OCI-LY1 (cell line): ENCODE data around the gene SPAG9.

Experiments
- H2AFZ ChIP-seq: fragments of 200-600 bp; sonication (generic), shearing (Covaris generic); 2 replicates; pipeline ENCODE4 v1.6.0; 2014; ENCODE audit warnings: antibody characterized with exemption, mild to moderate bottlenecking, low read length
- H3F3A ChIP-seq: fragments of 200-600 bp; sonication (generic), shearing (Covaris generic); 2 replicates; pipeline ENCODE4 v1.6.0; 2014; ENCODE audit warnings: mild to moderate bottlenecking, antibody characterized with exemption, low read length, moderate library complexity; ENCODE audit not compliant: insufficient read depth
- H3K27ac ChIP-seq: fragments of 200-600 bp; sonication (generic); 2 replicates; pipeline ENCODE4 v1.5.1; 2014; ENCODE audit warnings: low read length, mixed run types, mild to moderate bottlenecking, low read depth; ENCODE audit not compliant: poor library complexity, severe bottlenecking
- H3K27me3 ChIP-seq: fragments of 200-600 bp; sonication (generic); 2 replicates; pipeline ENCODE4 v1.6.0; 2014; ENCODE audit warnings: antibody characterized with exemption, mild to moderate bottlenecking, low read length, moderate library complexity; ENCODE audit not compliant: insufficient read depth
- H3K36me3 ChIP-seq: fragments of 200-600 bp; sonication (generic); 2 replicates; pipeline ENCODE4 v1.6.1; 2014; ENCODE audit warnings: mild to moderate bottlenecking, antibody characterized with exemption, low read length, moderate library complexity, mixed read lengths; ENCODE audit not compliant: insufficient read depth
- H3K4me1 ChIP-seq: fragments of 200-600 bp; sonication (generic); 2 replicates; pipeline ENCODE4 v1.5.1; 2014; ENCODE audit warnings: mild to moderate bottlenecking, low read length, moderate library complexity; ENCODE audit not compliant: insufficient read depth, severe bottlenecking
- H3K4me2 ChIP-seq: fragments of 200-600 bp; sonication (generic), shearing (Covaris generic); 2 replicates; pipeline ENCODE4 v1.6.1; 2014; ENCODE audit warnings: low read length
- H3K4me3 ChIP-seq: fragments of 200-600 bp; sonication (generic); 2 replicates; pipeline ENCODE4 v1.5.1; 2014; ENCODE audit warnings: low read length, low read depth, mild to moderate bottlenecking, mixed read lengths; ENCODE audit not compliant: poor library complexity, severe bottlenecking
- H3K79me2 ChIP-seq: fragments of 200-600 bp; shearing (Covaris generic); 2 replicates; pipeline ENCODE4 v1.6.1; 2016; ENCODE audit warnings: mixed run types, low read length, mixed read lengths; ENCODE audit not compliant: insufficient read depth
- H3K9ac ChIP-seq: fragments of 200-600 bp; sonication (generic), shearing (Covaris generic); 2 replicates; pipeline ENCODE4 v1.6.1; 2014; ENCODE audit warnings: mild to moderate bottlenecking, low read length, mixed read lengths
- H3K9me2 ChIP-seq: fragments of 200-600 bp; sonication (generic), shearing (Covaris generic); 2 replicates; pipeline ENCODE4 v1.6.1; 2014; ENCODE audit warnings: low read depth, mild to moderate bottlenecking, low read length, mixed read lengths
- H3K9me3 ChIP-seq: fragments of 200-600 bp; shearing (Covaris generic); 2 replicates; pipeline ENCODE4 v1.6.1; 2014; ENCODE audit warnings: low read length, mixed read lengths
- H4K20me1 ChIP-seq: fragments of 200-600 bp; sonication (generic), shearing (Covaris generic); 2 replicates; pipeline ENCODE4 v1.6.0; 2016; ENCODE audit warnings: mild to moderate bottlenecking, low read length; ENCODE audit not compliant: insufficient read depth
- EZH2 ChIP-seq: fragments of 200-600 bp; sonication (generic), shearing (Covaris generic); IDR thresholded peaks from 2 replicates; pipeline ENCODE4 v1.8.0; 2017; ENCODE audit warnings: borderline replicate concordance, mixed run types, mild to moderate bottlenecking, antibody characterized with exemption, low read length, moderate library complexity, mixed read lengths
- TF ChIP-seq, protein P1 (sequence below): fragments of 200-600 bp; sonication (generic), shearing (Covaris generic); IDR thresholded peaks from 2 replicates; pipeline ENCODE4 v1.5.1; 2017; ENCODE audit warnings: mild to moderate bottlenecking, antibody characterized with exemption, low read length, moderate library complexity, mixed read lengths

SPAG9 gene

DNA sequence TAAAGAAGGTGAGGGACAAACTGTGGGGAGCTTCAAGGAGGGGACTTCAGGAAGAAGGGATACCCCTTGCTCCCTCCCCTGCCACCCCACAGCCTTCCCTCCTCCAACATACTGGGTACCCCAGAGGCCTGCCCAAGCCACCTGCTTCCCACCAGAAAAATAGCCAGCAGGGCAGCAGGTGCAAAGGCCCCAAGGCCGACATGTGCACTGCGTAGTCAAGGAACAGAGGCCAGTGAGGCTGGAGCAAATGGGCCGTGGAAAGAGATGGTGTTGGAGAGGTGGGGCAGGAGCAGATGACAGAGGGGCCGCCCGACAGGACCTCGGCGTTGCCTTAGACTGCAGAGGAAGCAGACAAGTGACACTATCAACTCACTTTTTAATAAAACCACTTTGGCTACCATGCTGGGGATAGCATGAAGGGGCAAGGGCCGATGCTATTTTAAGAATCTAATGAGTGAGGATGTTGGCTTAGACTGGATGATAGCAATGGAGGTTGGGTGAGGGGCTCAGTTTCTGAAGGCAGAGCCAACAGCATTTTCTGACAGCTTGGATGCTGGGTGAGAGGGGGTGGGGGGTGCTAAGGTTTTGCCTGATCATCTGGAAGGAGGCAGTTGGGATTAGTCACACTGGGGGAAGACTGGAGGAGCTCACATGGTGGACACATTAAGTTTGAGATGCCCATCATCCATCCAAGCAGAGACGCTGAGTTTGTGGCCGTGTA, 181.7 kb downstream of the SPAG9 start:
- no peaks in the 10 kb centered on the region for H3F3A ChIP-seq
- H3K4me2 ChIP-seq, result no peak overlapping the region
- H3K4me1 ChIP-seq, result no peaks in the 10 kb centered on the region
- H3K79me2 ChIP-seq, result no peaks in the 10 kb centered on the region
- H3K9ac ChIP-seq, result no peak overlapping the region
- TF ChIP-seq EZH2, result no peak
- TF ChIP-seq, protein P1, sequence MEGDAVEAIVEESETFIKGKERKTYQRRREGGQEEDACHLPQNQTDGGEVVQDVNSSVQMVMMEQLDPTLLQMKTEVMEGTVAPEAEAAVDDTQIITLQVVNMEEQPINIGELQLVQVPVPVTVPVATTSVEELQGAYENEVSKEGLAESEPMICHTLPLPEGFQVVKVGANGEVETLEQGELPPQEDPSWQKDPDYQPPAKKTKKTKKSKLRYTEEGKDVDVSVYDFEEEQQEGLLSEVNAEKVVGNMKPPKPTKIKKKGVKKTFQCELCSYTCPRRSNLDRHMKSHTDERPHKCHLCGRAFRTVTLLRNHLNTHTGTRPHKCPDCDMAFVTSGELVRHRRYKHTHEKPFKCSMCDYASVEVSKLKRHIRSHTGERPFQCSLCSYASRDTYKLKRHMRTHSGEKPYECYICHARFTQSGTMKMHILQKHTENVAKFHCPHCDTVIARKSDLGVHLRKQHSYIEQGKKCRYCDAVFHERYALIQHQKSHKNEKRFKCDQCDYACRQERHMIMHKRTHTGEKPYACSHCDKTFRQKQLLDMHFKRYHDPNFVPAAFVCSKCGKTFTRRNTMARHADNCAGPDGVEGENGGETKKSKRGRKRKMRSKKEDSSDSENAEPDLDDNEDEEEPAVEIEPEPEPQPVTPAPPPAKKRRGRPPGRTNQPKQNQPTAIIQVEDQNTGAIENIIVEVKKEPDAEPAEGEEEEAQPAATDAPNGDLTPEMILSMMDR, result no peak
- no peaks in the 10 kb centered on the region for H3K36me3 ChIP-seq
- no peaks in the 10 kb centered on the region for H3K9me3 ChIP-seq
- no peak overlapping the region for H3K27ac ChIP-seq
- no peaks in the 10 kb centered on the region; the same call in none of the 2 replicates for H3K27me3 ChIP-seq
- H4K20me1 ChIP-seq, result no peaks in the 10 kb centered on the region
- H3K4me3 ChIP-seq, result no peak overlapping the region
- H3K9me2 ChIP-seq, result no peaks in the 10 kb centered on the region
- no peak overlapping the region for H2AFZ ChIP-seq

DNA sequence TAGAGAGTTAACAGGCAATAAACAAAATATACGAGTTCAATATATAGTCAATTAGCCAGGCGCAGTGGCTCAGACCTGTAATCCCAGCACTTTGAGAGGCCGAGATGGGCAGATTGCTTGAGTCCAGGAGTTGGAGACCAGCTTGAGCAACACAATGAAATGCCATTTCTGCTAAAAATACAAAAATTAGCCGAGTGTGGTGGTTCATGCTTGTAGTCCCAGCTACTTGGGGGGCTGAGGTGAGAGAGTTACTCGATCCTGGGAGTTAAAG, 184.7 kb downstream of the SPAG9 start:
- H3K79me2 ChIP-seq, result no peaks in the 10 kb centered on the region
- no peaks in the 10 kb centered on the region for H4K20me1 ChIP-seq
- H3K9me3 ChIP-seq, result no peaks in the 10 kb centered on the region
- H3K4me1 ChIP-seq, result peaks cover 10% of the 10 kb centered on the region
- no peak overlapping the region for H2AFZ ChIP-seq
- no peaks in the 10 kb centered on the region for H3F3A ChIP-seq
- no peak overlapping the region for H3K9ac ChIP-seq
- no peak overlapping the region for H3K4me2 ChIP-seq
- H3K27ac ChIP-seq, result no peak overlapping the region
- peaks cover 12% of the 10 kb centered on the region; the same call in 1 of the 2 replicates for H3K27me3 ChIP-seq
- H3K36me3 ChIP-seq, result no peaks in the 10 kb centered on the region
- H3K9me2 ChIP-seq, result no peaks in the 10 kb centered on the region
- H3K4me3 ChIP-seq, result no peak overlapping the region
- TF ChIP-seq EZH2, result no peak
- TF ChIP-seq, protein P1, result no peak

DNA sequence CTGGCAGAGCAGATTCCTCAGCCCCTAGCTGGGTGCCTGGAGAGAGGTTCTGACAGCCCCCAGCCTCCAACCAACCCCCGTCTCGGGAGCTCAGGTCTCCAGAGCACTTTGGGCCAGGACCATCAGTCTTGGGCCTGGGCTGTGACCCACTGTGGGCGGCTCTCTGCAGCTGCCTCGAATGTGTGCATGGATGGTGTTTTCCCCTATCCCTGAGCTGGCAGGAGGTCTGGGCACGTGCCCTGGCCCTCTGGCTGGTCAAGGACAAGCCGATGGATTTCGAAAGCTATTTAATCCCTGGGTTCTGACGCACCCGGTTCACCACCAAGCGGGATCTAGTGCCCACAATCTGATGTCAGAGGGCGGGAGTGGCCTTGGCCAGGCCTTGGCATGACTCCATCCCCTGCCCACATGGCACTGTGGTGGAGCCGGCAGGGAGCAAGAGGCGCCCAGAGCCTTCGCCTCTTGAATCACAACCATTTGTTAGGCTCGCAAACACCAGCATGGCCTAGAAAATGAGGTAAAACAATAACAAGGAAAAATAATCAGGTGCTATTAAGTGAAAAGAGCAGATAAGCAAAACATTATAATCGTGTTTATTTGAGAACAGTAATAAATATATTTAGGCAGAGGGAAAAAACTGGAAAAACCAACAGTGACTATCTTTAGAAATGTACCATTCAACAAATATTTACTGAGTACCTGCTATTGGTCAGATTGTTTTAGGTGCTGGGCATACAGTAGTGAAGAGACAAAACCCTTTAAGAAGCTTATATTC, 185.3 kb downstream of the SPAG9 start:
- no peaks in the 10 kb centered on the region for H3K9me2 ChIP-seq
- no peak for TF ChIP-seq EZH2
- no peak overlapping the region for H3K4me2 ChIP-seq
- H3K79me2 ChIP-seq, result no peaks in the 10 kb centered on the region
- H3K27me3 ChIP-seq, result peaks cover 12% of the 10 kb centered on the region
- H4K20me1 ChIP-seq, result no peaks in the 10 kb centered on the region
- H3F3A ChIP-seq, result no peaks in the 10 kb centered on the region
- H3K9ac ChIP-seq, result no peak overlapping the region
- H3K9me3 ChIP-seq, result no peaks in the 10 kb centered on the region
- no peak overlapping the region for H3K27ac ChIP-seq
- H3K36me3 ChIP-seq, result no peaks in the 10 kb centered on the region
- H3K4me3 ChIP-seq, result no peak overlapping the region
- no peak overlapping the region for H2AFZ ChIP-seq
- H3K4me1 ChIP-seq, result peaks cover 15% of the 10 kb centered on the region
